Endothelial cell of umbilical vein (primary cell): ENCODE measurements around the gene EFNA4. TPM values are rescaled to one million over a fixed set of nuclear protein-coding genes. Genes with fewer than 3 reads are reported as not detected.

Experiments
- BruUV-seq: library from RNA; stranded (reverse); fragments of 400-500 nt; replicated peaks from 2 replicates; lab custom pipeline; 2021; lab: Mats Ljungman, UMichigan
- CTCF ChIA-PET: fragments of 300-600, 350-600 bp; sonication (Branson Sonifier 250); formaldehyde crosslinking; loops from one replicate; lab custom pipeline; 2021; ENCODE audit warnings: antibody characterized with exemption, inconsistent platforms; lab: Charles Lee
- POLR2A ChIA-PET: fragments of 300-600, 350-600 bp; sonication (Branson Sonifier 250); formaldehyde crosslinking; loops from one replicate; lab custom pipeline; 2021; ENCODE audit warnings: antibody characterized with exemption, inconsistent platforms; lab: Charles Lee
- DNase-seq: peaks from one replicate; pipeline ENCODE4 v3.0.0-alpha.2; 2011; ENCODE audit warnings: low read depth, low spot score
- FAIRE-seq: peaks from 2 replicates; lab custom pipeline; 2011; peaks lifted over from hg19 to GRCh38; lab: Jason Lieb, UNC
- H2AFZ ChIP-seq: 2 replicates; pipeline ENCODE4 v1.6.0; 2012; ENCODE audit warnings: low read depth, low read length, control low read depth, inconsistent platforms
- H3K27ac ChIP-seq: 2 replicates; pipeline ENCODE4 v1.5.1; 2011; ENCODE audit warnings: low read depth, mild to moderate bottlenecking, control low read depth, low read length, moderate library complexity; ENCODE audit not compliant: insufficient read depth
- H3K27me3 ChIP-seq, 2 experiments: 2 replicates each; pipeline versions ENCODE4 v1.6.0 to v1.6.1; 2011; ENCODE audit warnings: low read length in 2 of 2, mixed read lengths in 1 of 2; ENCODE audit not compliant: control insufficient read depth in 2 of 2, insufficient read depth in 2 of 2
- H3K36me3 ChIP-seq, 2 experiments: 2 replicates in 1 of 2; 3 replicates in 1 of 2; pipeline ENCODE4 v1.5.1; 2011; ENCODE audit warnings: low read length in 2 of 2, mild to moderate bottlenecking in 1 of 2, moderate library complexity in 1 of 2; ENCODE audit not compliant: control insufficient read depth in 2 of 2, insufficient read depth in 2 of 2; ENCODE audit errors: extremely low read depth in 1 of 2
- H3K4me1 ChIP-seq: 3 replicates; pipeline ENCODE4 v1.5.1; 2011; ENCODE audit warnings: mild to moderate bottlenecking, low read length; ENCODE audit not compliant: control insufficient read depth, insufficient read depth; ENCODE audit errors: extremely low read depth
- H3K4me2 ChIP-seq: 2 replicates; pipeline ENCODE4 v1.6.1; 2011; ENCODE audit warnings: low read length, control low read depth, mixed read lengths; ENCODE audit not compliant: insufficient read depth
- H3K4me3 ChIP-seq, 3 experiments: fragments of 200-600 bp in 1 of 3; sonication (generic), shearing (Covaris generic) in 1 of 3; replicated peaks in 1 of 3; 2 replicates each; pipeline ENCODE4 v1.5.1; 2011 to 2016; ENCODE audit warnings: control low read depth in 3 of 3, low read length in 3 of 3, mild to moderate bottlenecking in 2 of 3, inconsistent platforms in 1 of 3, low read depth in 1 of 3, moderate library complexity in 1 of 3; ENCODE audit not compliant: insufficient read depth in 1 of 3
- H3K79me2 ChIP-seq: 2 replicates; pipeline ENCODE4 v1.6.0; 2012; ENCODE audit warnings: low read length, inconsistent platforms; ENCODE audit not compliant: control insufficient read depth, insufficient read depth
- H3K9ac ChIP-seq: replicated peaks from 2 replicates; pipeline ENCODE3; 2011; ENCODE audit warnings: low read length, control low read depth; ENCODE audit not compliant: insufficient read depth; ENCODE audit errors: extremely low read depth
- H3K9me1 ChIP-seq: replicated peaks from 3 replicates; pipeline ENCODE4 v1.6.0; 2011; ENCODE audit warnings: mild to moderate bottlenecking, low read length; ENCODE audit not compliant: control insufficient read depth, insufficient read depth; ENCODE audit errors: extremely low read depth
- H3K9me3 ChIP-seq: replicated peaks from 2 replicates; pipeline ENCODE4 v1.5.1; 2012; ENCODE audit warnings: low read length, inconsistent platforms; ENCODE audit not compliant: control insufficient read depth, insufficient read depth
- H4K20me1 ChIP-seq: replicated peaks from 2 replicates; pipeline ENCODE3; 2011; ENCODE audit warnings: mild to moderate bottlenecking, low read length; ENCODE audit not compliant: control insufficient read depth, insufficient read depth; ENCODE audit errors: extremely low read depth
- CTCF ChIP-seq, 2 donors: IDR thresholded peaks; 1 replicate in 1 of 2; 2 replicates in 1 of 2; pipeline ENCODE4 v1.5.1; 2011; ENCODE audit warnings: low read length in 2 of 2, mild to moderate bottlenecking in 2 of 2, moderate library complexity in 2 of 2, control low read depth in 1 of 2, inconsistent platforms in 1 of 2, low read depth in 1 of 2; ENCODE audit not compliant: insufficient read depth in 1 of 2; ENCODE audit errors: extremely low read depth in 1 of 2
- EZH2 ChIP-seq: IDR thresholded peaks from 2 replicates; pipeline ENCODE4 v1.6.1; 2012; ENCODE audit warnings: borderline replicate concordance, low read depth, mild to moderate bottlenecking, moderate library complexity, low read length, inconsistent platforms; ENCODE audit not compliant: severe bottlenecking
- FOS ChIP-seq: IDR thresholded peaks from 2 replicates; pipeline ENCODE4 v1.6.1; 2011; ENCODE audit warnings: mild to moderate bottlenecking, low read length, moderate library complexity, borderline replicate concordance; ENCODE audit not compliant: insufficient read depth
- GATA2 ChIP-seq: IDR thresholded peaks from 2 replicates; pipeline ENCODE4 v1.7.0; 2011; ENCODE audit warnings: low read depth, mild to moderate bottlenecking, moderate library complexity, mixed read lengths, low read length; ENCODE audit not compliant: insufficient read length, insufficient read depth
- JUN ChIP-seq: IDR thresholded peaks from 2 replicates; pipeline ENCODE4 v1.6.1; 2011; ENCODE audit warnings: borderline replicate concordance, low read depth; ENCODE audit not compliant: insufficient read length, insufficient read depth
- MAX ChIP-seq: IDR thresholded peaks from 2 replicates; pipeline ENCODE4 v1.6.1; 2011; ENCODE audit not compliant: insufficient read depth, insufficient read length
- MYC ChIP-seq: IDR thresholded peaks from one replicate; pipeline ENCODE4 v1.6.1; 2011; ENCODE audit warnings: mild to moderate bottlenecking, low read depth, low read length
- POLR2A ChIP-seq: IDR thresholded peaks from 2 replicates; pipeline ENCODE4 v1.6.1; 2012; ENCODE audit warnings: low read depth, mild to moderate bottlenecking, control low read depth, low read length
- POLR2AphosphoS5 ChIP-seq: IDR thresholded peaks from 2 replicates; pipeline ENCODE4 v1.6.1; 2012; ENCODE audit warnings: low read depth, mild to moderate bottlenecking, control low read depth, low read length, moderate library complexity; ENCODE audit not compliant: insufficient read depth
- dilution Hi-C: fragments of 300-500 bp; cut with MboI; formaldehyde crosslinking; loops from one replicate; pipeline ENCODE4 v1.15.0; 2019; ENCODE audit warnings: low sequenced_read_pairs; ENCODE audit not compliant: extremely low pct_ligation_motif_present
- intact Hi-C: fragments of 100-400 bp; cut with micrococcal nuclease; formaldehyde crosslinking; loops from one replicate; pipeline ENCODE4 v1.10.0; 2022
- polyA plus RNA-seq, 4 experiments: library from polyadenylated mRNA; depleted of rRNA in 3 of 4; stranded (reverse) in 3 of 4; unstranded in 1 of 4; fragments of >200 nt; gene quantifications; 2 replicates each; pipeline versions ENCODE4 v1.2.1 to v1.2.3, GENCODE V29; 2011 to 2012; ENCODE audit warnings: missing spikeins in 1 of 4
- total RNA-seq: library from RNA; stranded (reverse); gene quantifications from 2 replicates; pipeline ENCODE4 v1.2.3, GENCODE V29; 2021

The EFNA4 gene
- total and polyA plus RNA-seq, 2 donors (not counting 3 experiments of a cell fraction or from before 2014, with no cell fraction given): 16.5 to 25.2 TPM

- Histone ChIP-seq H3K36me3 (no peaks in the 10 kb centered on the region), H3K4me2 (no peak overlapping the region), H3K27me3 (no peaks in the 10 kb centered on the region), H3K9ac (no peak overlapping the region), H2AFZ (no peak overlapping the region), H3K27ac (no peak overlapping the region), H3K4me3 (no peak overlapping the region), H3K4me1 (no peaks in the 10 kb centered on the region), H3K79me2 (no peaks in the 10 kb centered on the region), H4K20me1 (no peaks in the 10 kb centered on the region), H3K9me1 (no peaks in the 10 kb centered on the region), H3K9me3 (no peaks in the 10 kb centered on the region)
- dilution Hi-C loops: no loop called here
- no TSS peak for BruUV-seq
- POLR2A ChIA-PET: no interaction called here
- CTCF ChIA-PET: interaction anchor here (0.7 to 2.5 kb wide), 5 partner anchors 17 to 80 kb away, joined by 3 to 7 read pairs (median 4); partner anchors contain the start of gene ADAM15
- FAIRE-seq (no peak), DNase-seq (no peak)
- TF ChIP-seq POLR2AphosphoS5: no peak
- no peak for TF ChIP-seq FOS
- TF ChIP-seq JUN: no peak
- no peak for TF ChIP-seq EZH2
- TF ChIP-seq MAX: no peak
- no peak for TF ChIP-seq GATA2
- TF ChIP-seq MYC: no peak
- TF ChIP-seq CTCF (IDR thresholded peaks at IDR 0.05; ENCODE audit: extremely low read depth in 1 of 2, insufficient read depth in 1 of 2, low read depth in 1 of 2, low read length in 2 of 2): no peak
- TF ChIP-seq POLR2A: no peak
- intact Hi-C loops: no loop called here
Measured at GRCh38 chr1:155023627-155024026, 39.9 kb upstream of the EFNA4 start.
